ENCODE data around the gene ZFYVE21.

The ZFYVE21 gene

DNA sequence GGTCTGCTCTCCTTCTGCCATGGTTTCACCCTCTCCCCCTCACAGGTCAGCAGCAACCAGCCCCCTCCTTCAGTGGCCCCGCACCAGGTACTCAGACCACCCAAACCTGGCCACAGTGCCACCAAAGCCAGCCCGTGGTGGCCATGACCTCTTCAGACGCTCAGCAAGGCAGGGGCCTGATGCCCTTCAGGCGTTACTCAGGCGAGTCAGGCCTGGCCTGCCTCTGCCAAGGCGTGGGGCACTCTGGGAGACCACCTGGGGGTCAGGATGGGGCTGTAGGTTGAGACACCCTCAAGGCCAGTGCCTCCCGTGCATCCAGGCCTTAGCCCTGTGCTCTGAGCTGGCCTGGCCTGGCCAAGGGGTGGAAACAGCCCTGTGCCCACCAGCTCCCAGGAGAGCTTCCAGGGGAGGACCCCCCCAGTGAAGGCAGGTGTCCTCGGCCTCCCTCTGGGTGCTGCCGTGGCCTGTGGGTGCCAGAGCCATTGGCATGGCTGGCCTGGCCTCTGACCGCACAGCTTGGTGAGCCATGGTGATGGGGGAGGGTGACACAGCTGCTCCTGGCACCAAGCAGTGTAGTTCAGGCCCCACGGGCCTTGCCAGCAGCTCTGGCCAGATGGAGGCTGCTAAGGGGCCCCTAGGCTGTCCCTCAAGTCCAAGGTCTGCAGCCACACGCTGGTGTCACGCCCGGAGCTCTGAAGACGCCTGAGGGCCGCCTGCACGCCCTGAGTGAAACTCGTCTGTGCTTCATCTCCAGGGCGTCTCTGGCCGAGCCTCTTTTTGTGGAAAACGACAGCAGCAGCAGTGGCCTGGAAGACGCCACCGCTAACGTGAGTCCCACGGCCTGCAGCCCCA, 15.5 kb upstream of the ZFYVE21 start:
- Histone ChIP-seq H3K9ac (peak overlapping the region in 10 of 11 experiments; percentile 12 to 71 (median 62); a peak in 13 of 22 replicates), H3K4me2 (peak overlapping the region; percentile 5 to 86 (median 62); a peak in 15 of 22 replicates)

DNA sequence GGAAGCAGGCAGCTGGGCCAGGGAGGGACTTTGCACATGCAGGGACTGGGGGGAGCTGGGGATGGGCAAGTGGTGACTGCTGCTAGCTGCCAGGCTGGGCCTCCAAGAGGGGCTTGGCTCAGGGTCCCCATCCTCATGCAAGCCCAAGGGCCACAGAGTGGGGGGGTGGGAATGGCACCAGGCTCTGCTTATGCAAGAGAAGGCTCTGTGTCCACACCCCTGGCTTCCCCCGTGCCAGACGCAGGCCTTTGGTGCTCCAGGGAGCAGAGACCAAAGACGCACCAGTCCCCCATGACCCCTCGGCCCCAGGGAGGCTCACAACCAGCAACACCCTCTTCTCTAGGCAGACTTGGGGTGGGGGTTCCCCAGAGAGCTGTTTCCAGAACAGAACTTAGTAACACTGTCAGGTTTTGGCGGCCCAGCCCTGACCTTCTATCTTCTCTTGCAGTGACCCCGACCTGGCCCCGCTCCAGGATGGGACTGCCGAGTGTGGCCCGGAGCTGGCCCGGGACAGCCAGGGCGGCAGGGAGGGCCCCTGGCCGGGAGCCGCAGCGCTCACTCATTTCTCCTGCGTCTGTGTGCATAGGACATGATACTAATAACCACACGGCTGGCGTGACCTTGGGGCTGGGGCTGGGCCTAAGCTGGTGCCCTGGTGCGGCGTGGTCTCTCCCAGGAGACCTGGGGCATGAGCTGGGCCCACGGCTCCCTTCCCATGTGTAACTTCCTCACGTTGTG, 14.7 kb upstream of the ZFYVE21 start:
- peak overlapping the region in 9 of 11 experiments; percentile 64 to 90 (median 79); a peak in 18 of 22 replicates for H3K27ac ChIP-seq
- peak overlapping the region; percentile 5 to 74 (median 65); a peak in 17 of 22 replicates for H3K9ac ChIP-seq
- peak overlapping the region; percentile 5 to 86 (median 62); a peak in 19 of 22 replicates for H3K4me2 ChIP-seq
- no peak for TF ChIP-seq Cebpa-rat (IDR thresholded peaks at IDR 0.05)
- peaks cover 51 to 99% (median 75%) of the 10 kb centered on the region in 10 experiments for H3K4me1 ChIP-seq
- no peaks in the 10 kb centered on the region for H3K27me3 ChIP-seq
- peaks cover 81 to 95% (median 85%) of the 10 kb centered on the region in 11 experiments for H3K36me3 ChIP-seq
- H3K9me3 ChIP-seq (replicated peaks in 1 of 11), result no peaks in the 10 kb centered on the region
- peaks cover 67 to 99% (median 85%) of the 10 kb centered on the region in 11 experiments for H4K20me1 ChIP-seq
- H3K4me3 ChIP-seq, result peak overlapping the region in 1 of 10 experiments; percentile 17; a peak in 1 of 20 replicates

More for the DNA sequence above, 15.5 kb upstream of the ZFYVE21 start:
- Histone ChIP-seq H3K27me3 (no peaks in the 10 kb centered on the region), H3K4me1 (peaks cover 57 to 99% (median 82%) of the 10 kb centered on the region in 10 experiments), H3K36me3 (peaks cover 73 to 92% (median 77%) of the 10 kb centered on the region in 11 experiments), H3K9me3 (replicated peaks in 1 of 11) (no peaks in the 10 kb centered on the region), H4K20me1 (peaks cover 69 to 99% (median 85%) of the 10 kb centered on the region in 11 experiments), H3K4me3 (no peak overlapping the region), H3K27ac (peak overlapping the region in 9 of 11 experiments; percentile 64 to 90 (median 79); a peak in 18 of 22 replicates)
- no peak for TF ChIP-seq Cebpa-rat (IDR thresholded peaks at IDR 0.05)

DNA sequence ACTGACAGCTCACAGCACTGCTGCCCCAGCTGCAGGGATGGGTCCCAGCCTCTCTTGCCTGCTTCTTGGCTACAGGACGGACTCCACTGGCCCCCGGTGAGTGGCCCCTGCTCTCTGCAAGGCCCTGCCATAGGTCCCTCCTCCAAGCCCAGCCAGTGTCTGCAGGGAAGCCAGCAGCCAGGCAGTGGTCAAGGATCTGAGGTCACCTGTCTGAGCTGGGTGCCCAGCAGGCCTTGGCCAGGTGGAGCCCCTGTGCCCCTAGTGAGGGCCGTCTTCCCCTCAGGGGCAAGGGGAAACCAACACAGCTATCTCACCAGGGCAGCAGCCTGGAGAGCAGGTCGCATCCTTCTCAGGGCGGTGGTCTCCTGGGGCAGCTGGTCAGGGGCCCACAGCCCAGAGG, 13.5 kb upstream of the ZFYVE21 start:
- peaks cover 90 to 96% (median 95%) of the 10 kb centered on the region in 11 experiments for H3K36me3 ChIP-seq
- no peaks in the 10 kb centered on the region for H3K27me3 ChIP-seq
- no peaks in the 10 kb centered on the region for H3K9me3 ChIP-seq (replicated peaks in 1 of 11)
- TF ChIP-seq Cebpa-rat (IDR thresholded peaks at IDR 0.05), result no peak
- peak overlapping the region in 9 of 11 experiments; percentile 11 to 86 (median 71); a peak in 18 of 22 replicates for H3K4me2 ChIP-seq
- H3K4me1 ChIP-seq, result peaks cover 40 to 87% (median 64%) of the 10 kb centered on the region in 10 experiments
- H3K9ac ChIP-seq, result peak overlapping the region in 9 of 11 experiments; percentile 16 to 74 (median 64); a peak in 16 of 22 replicates
- H4K20me1 ChIP-seq, result peaks cover 57 to 99% (median 84%) of the 10 kb centered on the region in 11 experiments
- H3K4me3 ChIP-seq, result no peak overlapping the region
- peak overlapping the region in 9 of 11 experiments; percentile 20 to 90 (median 79); a peak in 17 of 22 replicates for H3K27ac ChIP-seq

DNA sequence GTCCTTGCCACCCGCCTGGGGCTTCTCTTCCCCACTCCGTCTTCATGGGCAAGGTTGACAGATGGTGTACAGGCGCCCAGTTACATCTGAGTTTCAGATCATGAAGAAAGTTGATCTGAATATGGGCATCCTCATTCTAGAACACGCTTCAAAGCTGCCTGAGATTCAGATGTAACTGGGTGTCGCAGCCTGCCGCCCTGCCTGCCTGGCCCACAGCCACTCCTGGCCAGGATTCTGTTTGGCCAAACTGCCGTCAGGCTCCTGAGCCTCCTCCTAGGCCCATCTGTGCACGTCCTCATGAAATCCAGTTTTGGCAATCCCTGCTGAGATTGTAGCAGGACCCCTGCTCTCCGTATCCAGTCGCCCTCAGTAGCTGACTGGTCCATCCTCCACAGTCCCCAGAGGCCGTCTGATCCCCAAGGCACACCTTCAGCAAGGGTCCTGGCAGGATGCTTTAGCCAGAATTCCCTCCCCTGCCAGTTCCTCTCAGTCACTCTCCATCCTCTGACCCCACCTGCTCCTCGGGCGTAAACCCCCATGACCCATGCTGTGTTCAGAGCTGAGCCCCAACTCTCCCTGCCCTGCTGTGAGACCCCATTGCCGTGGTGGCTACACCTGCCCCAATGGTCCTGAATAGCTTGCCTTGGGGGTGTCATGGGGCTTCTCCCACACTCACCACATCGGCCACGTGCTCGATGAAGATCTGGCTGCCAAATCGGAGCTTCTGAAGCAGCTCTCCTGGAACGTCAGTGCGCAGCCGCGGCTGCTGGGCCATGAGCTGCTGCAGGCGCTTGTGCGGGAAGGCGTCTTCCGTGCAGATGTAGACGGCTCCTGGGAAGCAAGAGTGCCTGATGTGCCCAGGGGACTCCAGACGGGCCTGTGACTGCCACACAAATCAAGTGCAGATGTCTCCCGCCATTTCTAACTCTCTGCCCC, 12.8 kb upstream of the ZFYVE21 start:
- Histone ChIP-seq H4K20me1 (peaks cover 50 to 99% (median 80%) of the 10 kb centered on the region in 11 experiments), H3K9ac (peak overlapping the region in 10 of 11 experiments; percentile 16 to 74 (median 62); a peak in 17 of 22 replicates), H3K36me3 (peaks cover 90 to 96% (median 95%) of the 10 kb centered on the region in 11 experiments), H3K4me3 (no peak overlapping the region), H3K4me1 (peaks cover 38 to 81% (median 57%) of the 10 kb centered on the region in 10 experiments), H3K27ac (peak overlapping the region in 9 of 11 experiments; percentile 20 to 90 (median 79); a peak in 17 of 22 replicates), H3K9me3 (replicated peaks in 1 of 11) (no peaks in the 10 kb centered on the region), H3K4me2 (peak overlapping the region in 9 of 11 experiments; percentile 11 to 86 (median 71); a peak in 14 of 22 replicates), H3K27me3 (no peaks in the 10 kb centered on the region)
- TF ChIP-seq Cebpa-rat (IDR thresholded peaks at IDR 0.05), result no peak

DNA sequence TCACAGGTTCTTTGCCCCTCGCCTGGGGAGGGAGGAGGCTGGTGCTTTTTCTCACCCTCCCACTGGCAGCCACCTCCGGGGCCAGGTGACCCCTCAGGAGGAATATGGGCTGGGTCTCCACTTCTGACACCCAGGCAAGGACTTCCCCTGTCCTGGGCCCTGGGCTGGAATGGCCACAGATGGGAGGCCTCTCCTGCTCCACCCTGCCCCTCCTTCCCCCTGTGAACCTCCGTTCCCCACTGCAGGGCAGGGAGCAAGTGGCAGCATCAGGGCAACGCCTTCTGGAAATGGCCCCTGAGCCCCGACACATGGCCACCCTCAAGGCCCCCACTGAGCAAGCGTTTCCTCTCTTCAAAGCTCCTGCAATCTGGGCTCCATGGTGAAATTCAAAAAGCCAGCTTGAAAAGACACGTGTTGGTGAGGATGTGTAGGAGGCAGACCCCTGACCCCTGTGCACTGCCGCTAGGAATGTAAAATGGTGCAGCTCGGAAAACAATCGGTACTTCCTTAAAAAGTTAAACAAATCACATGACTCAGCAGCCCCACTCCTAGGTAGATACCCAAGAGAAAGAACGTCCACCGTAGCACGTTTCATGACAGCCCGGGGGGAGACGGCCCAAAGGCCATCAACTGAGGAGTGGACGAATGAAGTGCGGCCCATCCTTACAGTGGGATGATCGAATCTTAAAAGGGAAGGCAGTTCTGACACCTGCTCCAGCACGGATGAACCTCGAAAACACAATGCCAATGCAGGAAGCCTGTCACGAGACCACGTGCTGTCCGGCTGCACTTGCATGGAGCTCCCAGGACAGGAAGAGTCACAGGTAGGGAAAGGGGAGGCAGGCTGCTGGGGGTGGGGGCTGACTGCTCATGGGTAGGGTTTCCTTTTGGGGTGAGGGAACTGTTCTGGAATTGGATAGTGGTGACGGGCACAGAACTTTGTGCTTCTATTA, 11.9 kb upstream of the ZFYVE21 start:
- Histone ChIP-seq H4K20me1 (peaks cover 40 to 99% (median 72%) of the 10 kb centered on the region in 11 experiments; a peak in 21 of 22 replicates), H3K27ac (peak overlapping the region in 9 of 11 experiments; percentile 20 to 90 (median 79); a peak in 14 of 22 replicates), H3K4me1 (peaks cover 33 to 71% (median 48%) of the 10 kb centered on the region in 10 experiments), H3K36me3 (peaks cover 89 to 96% (median 95%) of the 10 kb centered on the region in 11 experiments), H3K9me3 (replicated peaks in 1 of 11) (no peaks in the 10 kb centered on the region), H3K4me3 (no peak overlapping the region), H3K27me3 (no peaks in the 10 kb centered on the region), H3K4me2 (0 out of 22 replicates have a peak overlapping the region, but pooled peaks of 1 of the 11 experiments have one; percentile 44), H3K9ac (peak overlapping the region in 4 of 11 experiments; percentile 33 to 74 (median 60); a peak in 6 of 22 replicates)
- no peak for TF ChIP-seq Cebpa-rat (IDR thresholded peaks at IDR 0.05)

- TF ChIP-seq Cebpa-rat (IDR thresholded peaks at IDR 0.05), result no peak
- peak overlapping the region in 4 of 11 experiments; percentile 5 to 53 (median 40); a peak in 8 of 22 replicates for H3K9ac ChIP-seq
- H4K20me1 ChIP-seq, result peaks cover 31 to 99% (median 72%) of the 10 kb centered on the region in 11 experiments; a peak in 21 of 22 replicates
- H3K27me3 ChIP-seq, result no peaks in the 10 kb centered on the region
- H3K36me3 ChIP-seq, result peaks cover 86 to 96% (median 95%) of the 10 kb centered on the region in 11 experiments
- H3K4me1 ChIP-seq, result peaks cover 26 to 61% (median 38%) of the 10 kb centered on the region in 10 experiments
- H3K4me3 ChIP-seq, result no peak overlapping the region
- peak overlapping the region in 3 of 11 experiments; percentile 37 to 44 (median 40); a peak in 4 of 22 replicates for H3K4me2 ChIP-seq
- H3K27ac ChIP-seq, result peak overlapping the region in 6 of 11 experiments; percentile 12 to 84 (median 40); a peak in 10 of 22 replicates
- H3K9me3 ChIP-seq (replicated peaks in 1 of 11), result no peaks in the 10 kb centered on the region
Observed at GRCh38 chr14:103704708-103705107, 10.9 kb upstream of the ZFYVE21 start.
